Upper lobe of left lung (tissue), 4 donors: ENCODE results near the gene BPTF.

Experiments
- EP300 ChIP-seq, 4 donors: sonication (generic); formaldehyde crosslinking; IDR thresholded peaks; one replicate each; pipeline ENCODE4 v1.5.1; 2017; ENCODE audit warnings: antibody characterized with exemption in 4 of 4, control low read depth in 2 of 4
- POLR2A ChIP-seq, 4 donors: fragments of 450-650 bp; IDR thresholded peaks; one replicate each; pipeline ENCODE4 v1.5.1; 2016 to 2017; ENCODE audit warnings: antibody characterized with exemption in 4 of 4, mild to moderate bottlenecking in 2 of 4
- POLR2AphosphoS5 ChIP-seq, 2 donors: sonication (generic); formaldehyde crosslinking; IDR thresholded peaks; one replicate each; pipeline ENCODE4 v1.5.1; 2017; ENCODE audit warnings: antibody characterized with exemption in 2 of 2
- TF ChIP-seq, protein P1 (sequence below), 6 experiments: fragments of 450-650 bp in 4 of 6; fragments of 200-600 bp in 2 of 6; sonication (generic) in 2 of 6; IDR thresholded peaks; one replicate each; pipeline ENCODE4 v1.5.1; 2016 to 2019; ENCODE audit warnings: antibody characterized with exemption in 6 of 6

DNA sequence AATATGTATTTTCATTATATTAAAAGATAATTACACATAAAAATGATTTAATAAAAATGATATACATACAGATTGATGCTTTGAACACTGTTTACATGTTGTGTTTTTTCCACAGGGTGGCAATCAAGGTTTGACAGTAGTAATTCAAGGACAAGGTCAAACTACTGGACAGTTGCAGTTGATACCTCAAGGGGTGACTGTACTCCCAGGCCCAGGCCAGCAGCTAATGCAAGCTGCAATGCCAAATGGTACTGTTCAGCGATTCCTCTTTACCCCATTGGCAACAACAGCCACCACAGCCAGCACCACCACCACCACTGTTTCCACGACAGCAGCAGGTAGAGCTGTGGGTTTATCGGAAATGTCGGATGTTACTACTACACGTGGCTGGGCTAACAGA is 118.7 kb downstream of the BPTF start:
- TF ChIP-seq POLR2A (IDR thresholded peaks at IDR 0.05) (no peak), POLR2AphosphoS5 (IDR thresholded peaks at IDR 0.05) (no peak), EP300 (IDR thresholded peaks at IDR 0.05) (no peak)
- TF ChIP-seq, protein P1, sequence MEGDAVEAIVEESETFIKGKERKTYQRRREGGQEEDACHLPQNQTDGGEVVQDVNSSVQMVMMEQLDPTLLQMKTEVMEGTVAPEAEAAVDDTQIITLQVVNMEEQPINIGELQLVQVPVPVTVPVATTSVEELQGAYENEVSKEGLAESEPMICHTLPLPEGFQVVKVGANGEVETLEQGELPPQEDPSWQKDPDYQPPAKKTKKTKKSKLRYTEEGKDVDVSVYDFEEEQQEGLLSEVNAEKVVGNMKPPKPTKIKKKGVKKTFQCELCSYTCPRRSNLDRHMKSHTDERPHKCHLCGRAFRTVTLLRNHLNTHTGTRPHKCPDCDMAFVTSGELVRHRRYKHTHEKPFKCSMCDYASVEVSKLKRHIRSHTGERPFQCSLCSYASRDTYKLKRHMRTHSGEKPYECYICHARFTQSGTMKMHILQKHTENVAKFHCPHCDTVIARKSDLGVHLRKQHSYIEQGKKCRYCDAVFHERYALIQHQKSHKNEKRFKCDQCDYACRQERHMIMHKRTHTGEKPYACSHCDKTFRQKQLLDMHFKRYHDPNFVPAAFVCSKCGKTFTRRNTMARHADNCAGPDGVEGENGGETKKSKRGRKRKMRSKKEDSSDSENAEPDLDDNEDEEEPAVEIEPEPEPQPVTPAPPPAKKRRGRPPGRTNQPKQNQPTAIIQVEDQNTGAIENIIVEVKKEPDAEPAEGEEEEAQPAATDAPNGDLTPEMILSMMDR (IDR thresholded peaks at IDR 0.05) = no peak
